GM18907 (cell line): ENCODE data around the gene RBM47.

Experiments used
- ATAC-seq: cut with Tn5 transposase; IDR thresholded peaks from one replicate; pipeline ENCODE4 v1.9.1; 2021; ENCODE audit warnings: mild to moderate bottlenecking, moderate library complexity; ENCODE audit not compliant: unreplicated experiment

RBM47 gene

DNA sequence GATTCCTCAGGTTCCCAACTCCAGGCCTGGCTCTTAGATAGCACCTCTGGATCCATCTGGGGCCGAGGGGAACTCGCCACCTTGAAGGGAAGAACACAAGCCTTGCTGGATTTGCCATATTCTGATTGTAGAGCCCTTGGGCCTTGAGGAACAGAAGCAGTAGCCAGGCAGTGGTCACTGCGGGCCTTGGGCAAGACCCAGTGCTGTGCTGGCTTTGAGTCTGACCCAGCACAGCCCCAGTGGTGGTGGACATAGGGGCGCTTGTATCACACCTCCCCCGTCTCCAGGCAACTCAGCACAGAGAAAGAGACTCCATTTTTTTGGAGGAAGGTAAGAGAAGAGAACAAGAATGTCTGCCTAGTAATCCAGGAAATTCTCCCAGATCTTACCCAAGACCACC, 249.0 kb downstream of the RBM47 start:
- no peak for ATAC-seq

DNA sequence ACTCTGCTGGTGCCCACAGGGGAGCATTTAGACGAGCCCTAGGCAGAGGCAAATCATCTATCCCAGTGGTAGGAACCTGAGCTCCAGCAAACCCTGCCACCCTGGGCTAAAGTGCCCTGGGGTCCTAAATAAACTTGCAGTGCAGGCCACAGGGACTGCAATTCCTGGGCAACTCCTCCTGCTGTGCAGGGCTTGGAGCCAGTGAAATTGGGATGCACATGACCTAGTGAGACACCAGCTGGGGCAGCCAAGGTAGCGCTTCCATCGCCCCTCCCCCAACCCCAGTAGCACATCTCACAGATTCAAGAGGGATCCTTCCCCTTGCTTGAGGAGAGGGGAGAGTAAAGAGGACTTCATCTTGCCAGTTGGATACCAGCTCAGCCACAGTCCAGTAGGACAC, 250.4 kb downstream of the RBM47 start:
- no peak for ATAC-seq

DNA sequence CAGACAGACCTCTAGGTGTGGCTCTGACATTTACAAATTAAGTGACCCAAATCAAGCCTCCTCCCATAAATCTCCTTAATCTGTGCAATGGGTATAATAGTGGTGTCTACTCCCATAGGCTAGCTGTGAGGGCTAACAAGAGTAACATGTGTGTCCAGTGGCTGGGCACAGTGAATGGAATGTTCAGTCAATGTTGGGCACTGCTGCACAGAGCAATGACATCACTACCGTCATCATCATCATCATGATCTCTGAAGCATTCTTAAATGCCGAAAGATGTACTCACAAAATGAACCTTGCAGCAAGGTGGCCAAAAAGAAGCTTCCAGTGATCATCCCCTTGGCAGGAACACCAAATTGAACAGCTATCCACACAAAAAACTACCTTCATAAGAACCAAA, 251.0 kb downstream of the RBM47 start:
- ATAC-seq = no peak

DNA sequence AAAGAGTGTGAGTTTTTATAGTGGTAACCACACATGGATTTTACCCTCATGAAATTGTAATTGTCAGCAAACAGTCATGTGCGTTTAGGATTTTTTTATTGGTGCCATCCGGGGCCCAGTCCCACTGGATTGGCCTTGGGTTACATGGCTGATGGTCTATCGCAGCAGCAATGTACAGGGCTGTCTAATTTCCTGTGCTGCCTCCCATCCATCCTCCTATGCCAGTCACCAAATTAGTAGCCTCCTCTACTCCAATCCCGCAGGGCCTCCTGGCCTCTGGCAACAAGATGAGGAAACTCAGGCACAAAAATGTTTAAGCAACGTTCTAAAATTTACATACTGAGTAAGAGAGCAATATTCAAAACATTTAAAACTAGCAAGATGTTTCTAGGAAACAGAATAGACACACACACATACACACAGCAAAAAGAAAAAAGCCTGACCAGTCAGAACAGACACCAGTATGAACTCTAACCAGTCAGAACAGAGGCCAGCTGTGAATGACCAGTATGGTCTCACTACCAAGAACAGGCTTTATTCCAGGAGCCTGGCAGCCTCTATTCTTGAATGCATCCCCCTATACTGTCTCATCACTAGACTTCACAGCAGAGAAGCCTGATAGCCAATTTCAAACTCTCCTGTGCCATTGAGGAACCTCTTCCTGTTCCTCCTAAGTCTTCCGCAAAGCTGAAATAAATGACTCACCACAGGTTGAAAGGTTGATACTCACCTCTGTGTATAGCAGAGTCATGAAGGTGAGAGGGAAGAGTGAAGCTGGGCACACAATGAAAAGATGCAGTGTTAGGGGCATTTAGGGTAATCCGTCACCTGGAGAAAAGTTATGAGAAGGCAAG, 251.9 kb downstream of the RBM47 start:
- no peak for ATAC-seq

DNA sequence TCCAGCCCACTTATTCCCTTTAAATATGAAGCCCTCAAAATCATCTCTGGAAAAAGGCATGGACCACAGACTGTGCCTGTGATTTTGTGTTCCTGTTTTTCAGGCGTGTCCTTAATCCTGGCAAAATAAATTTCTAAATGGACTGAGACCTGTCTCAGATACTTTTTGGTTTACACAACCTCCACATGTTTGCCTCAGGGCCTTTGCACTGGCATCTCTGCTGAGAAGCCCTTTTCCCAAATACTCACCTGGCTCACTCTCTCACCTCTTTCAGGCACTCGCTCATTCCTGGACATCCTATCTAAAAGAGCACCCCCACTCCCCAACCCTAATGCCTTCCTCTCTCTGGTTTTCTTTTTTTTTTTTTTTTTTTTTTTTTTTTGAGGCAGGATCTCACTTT, 254.0 kb downstream of the RBM47 start:
- ATAC-seq = no peak

DNA sequence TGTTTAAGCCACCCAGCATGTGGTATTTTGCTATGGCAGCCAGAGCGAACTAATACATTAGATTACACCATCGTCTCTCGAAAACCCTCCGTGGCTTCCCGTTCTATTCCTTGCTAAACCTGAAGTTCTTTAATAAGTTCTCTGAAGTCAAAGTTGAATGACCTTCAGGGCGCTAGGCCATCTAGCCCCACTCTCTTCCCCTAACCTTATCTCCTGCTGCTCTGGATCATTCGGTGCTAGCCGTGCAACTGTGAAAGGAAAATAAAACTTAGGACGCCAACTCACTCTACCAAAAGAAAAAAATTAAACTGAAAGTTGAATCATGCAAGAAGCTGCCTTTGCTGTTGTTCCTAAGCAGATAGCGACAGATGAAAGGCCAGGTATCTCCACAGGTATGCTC, 254.6 kb downstream of the RBM47 start:
- ATAC-seq = no peak

DNA sequence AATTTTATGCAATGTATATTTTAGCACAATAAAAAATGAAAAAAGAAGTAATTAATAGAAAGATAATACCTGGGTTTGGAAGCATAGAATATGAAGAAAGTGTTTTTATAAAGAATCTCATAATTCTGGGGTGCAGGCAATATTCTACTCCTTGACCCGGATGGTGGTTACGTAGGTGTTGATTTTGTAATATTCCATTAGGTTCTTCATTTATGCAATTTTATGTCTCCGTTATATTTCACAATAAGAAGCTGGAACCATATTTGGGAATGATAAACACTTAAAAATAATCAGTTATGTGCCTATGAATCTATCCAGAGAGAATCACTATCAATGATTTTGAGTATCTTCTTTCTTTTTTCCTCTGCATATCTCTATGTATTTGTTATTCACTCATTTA, 256.0 kb downstream of the RBM47 start:
- ATAC-seq = no peak
